Measurements from ENCODE around the gene TXNDC12.

TXNDC12 gene

GRCh38 chr1:52003877-52004276, 51.1 kb downstream of the TXNDC12 start:
- no peak overlapping the region for H2AFZ ChIP-seq (ENCODE audit: low read length)
- no peaks in the 10 kb centered on the region for H3F3A ChIP-seq (ENCODE audit: insufficient read depth, low read length)
- no peaks in the 10 kb centered on the region for H3K79me2 ChIP-seq (ENCODE audit: insufficient read depth, low read length)
- TF ChIP-seq EZH2 (IDR thresholded peaks at IDR 0.05; ENCODE audit: borderline replicate concordance, low read length): no peak
- no peak for TF ChIP-seq CTCF (IDR thresholded peaks at IDR 0.05; ENCODE audit: low read length)
- no peaks in the 10 kb centered on the region for H3K36me3 ChIP-seq (ENCODE audit: insufficient read depth, low read length)
- H3K4me1 ChIP-seq (ENCODE audit: insufficient read depth, low read length, severe bottlenecking): no peaks in the 10 kb centered on the region
- no peaks in the 10 kb centered on the region for H3K9me2 ChIP-seq (ENCODE audit: low read depth, low read length)
- H3K4me3 ChIP-seq (ENCODE audit: low read depth, low read length, poor library complexity, severe bottlenecking): no peak overlapping the region
- no peak overlapping the region for H3K27ac ChIP-seq (ENCODE audit: low read depth, low read length, poor library complexity, severe bottlenecking)
- H4K20me1 ChIP-seq (ENCODE audit: insufficient read depth, low read length): no peaks in the 10 kb centered on the region
- H3K9ac ChIP-seq (ENCODE audit: low read length): no peak overlapping the region
- H3K4me2 ChIP-seq (ENCODE audit: low read length): no peak overlapping the region
- H3K27me3 ChIP-seq (ENCODE audit: insufficient read depth, low read length): no peaks in the 10 kb centered on the region
- no peaks in the 10 kb centered on the region for H3K9me3 ChIP-seq (ENCODE audit: low read length)

DNA sequence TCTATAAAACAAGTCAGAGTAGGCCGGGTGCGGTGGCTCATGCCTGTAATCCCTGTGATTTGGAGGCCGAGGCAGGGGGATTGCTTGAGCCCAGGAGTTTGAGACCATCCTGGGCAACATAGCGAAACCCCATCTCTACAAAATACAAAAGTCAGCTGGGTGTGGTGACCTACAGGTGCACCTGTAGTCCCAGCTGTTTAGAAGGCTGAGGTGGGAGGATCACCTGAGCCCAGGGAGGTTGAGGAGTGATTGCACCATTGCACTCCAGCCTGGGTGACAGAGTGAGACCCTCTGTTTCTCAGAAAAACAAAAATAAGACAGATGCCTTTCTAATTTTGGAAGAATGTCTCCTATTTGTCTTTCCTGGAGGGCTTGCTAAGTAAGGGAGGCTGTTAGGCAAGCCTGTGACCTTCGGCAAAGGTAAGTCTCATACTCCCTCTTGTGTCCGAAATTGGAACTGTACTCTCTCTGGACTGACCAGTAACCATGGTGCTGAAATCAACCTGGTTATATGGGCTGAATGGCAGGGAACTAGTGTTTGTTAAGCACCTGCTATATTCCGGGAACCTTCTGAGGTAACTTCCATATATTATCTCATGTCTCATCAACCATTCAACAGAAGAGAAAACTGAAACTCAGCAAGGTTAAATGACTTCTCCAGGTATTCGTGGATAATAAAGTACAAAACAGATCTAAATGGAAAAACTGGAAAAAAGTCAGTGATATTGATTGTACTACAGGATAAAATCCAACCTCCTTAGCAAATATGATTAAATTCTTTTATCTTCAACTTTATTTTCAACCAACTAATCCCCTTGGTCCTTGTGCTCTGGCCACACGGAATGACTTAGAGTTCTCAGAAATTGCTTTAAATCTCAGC, 52.7 kb downstream of the TXNDC12 start:
- Histone ChIP-seq H3K4me3 (ENCODE audit: low read depth, low read length, poor library complexity, severe bottlenecking) (no peak overlapping the region), H3K4me1 (ENCODE audit: insufficient read depth, low read length, severe bottlenecking) (no peaks in the 10 kb centered on the region), H3K9ac (ENCODE audit: low read length) (no peak overlapping the region), H3K4me2 (ENCODE audit: low read length) (no peak overlapping the region), H4K20me1 (ENCODE audit: insufficient read depth, low read length) (no peaks in the 10 kb centered on the region), H3K9me2 (ENCODE audit: low read depth, low read length) (no peaks in the 10 kb centered on the region), H3F3A (ENCODE audit: insufficient read depth, low read length) (no peaks in the 10 kb centered on the region), H3K79me2 (ENCODE audit: insufficient read depth, low read length) (no peaks in the 10 kb centered on the region), H3K9me3 (ENCODE audit: low read length) (no peaks in the 10 kb centered on the region), H3K27ac (ENCODE audit: low read depth, low read length, poor library complexity, severe bottlenecking) (no peak overlapping the region), H3K36me3 (ENCODE audit: insufficient read depth, low read length) (no peaks in the 10 kb centered on the region), H2AFZ (ENCODE audit: low read length) (no peak overlapping the region), H3K27me3 (ENCODE audit: insufficient read depth, low read length) (no peaks in the 10 kb centered on the region)
- peak; percentile 92 for TF ChIP-seq CTCF (IDR thresholded peaks at IDR 0.05; ENCODE audit: low read length)
- no peak for TF ChIP-seq EZH2 (IDR thresholded peaks at IDR 0.05; ENCODE audit: borderline replicate concordance, low read length)

DNA sequence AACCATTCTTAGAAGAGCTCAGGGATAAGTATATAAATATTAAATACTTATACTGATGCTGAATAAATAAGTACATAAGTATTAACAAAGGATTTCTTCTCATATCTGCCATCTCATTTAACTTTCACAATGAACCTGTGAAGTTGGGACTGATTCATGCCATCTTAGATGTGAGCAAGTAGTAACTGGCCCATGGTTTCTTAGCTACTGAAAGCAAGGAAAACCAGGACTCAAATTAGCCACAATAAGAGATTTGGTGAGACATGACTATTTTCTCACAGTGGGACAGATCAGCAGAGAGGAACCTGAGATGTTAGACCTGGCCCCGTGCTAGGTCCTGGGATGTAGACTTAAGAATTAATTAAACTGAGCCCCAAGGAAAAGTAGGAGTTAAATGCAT, 56.3 kb downstream of the TXNDC12 start:
- no peak overlapping the region for H3K27ac ChIP-seq (ENCODE audit: low read depth, low read length, poor library complexity, severe bottlenecking)
- H2AFZ ChIP-seq (ENCODE audit: low read length): no peak overlapping the region
- H3K9ac ChIP-seq (ENCODE audit: low read length): no peak overlapping the region

More for the DNA sequence above, 56.3 kb downstream of the TXNDC12 start:
- H3F3A ChIP-seq (ENCODE audit: insufficient read depth, low read length): no peaks in the 10 kb centered on the region
- no peaks in the 10 kb centered on the region for H4K20me1 ChIP-seq (ENCODE audit: insufficient read depth, low read length)
- no peaks in the 10 kb centered on the region for H3K9me3 ChIP-seq (ENCODE audit: low read length)
- TF ChIP-seq CTCF (IDR thresholded peaks at IDR 0.05; ENCODE audit: low read length): no peak
- no peak for TF ChIP-seq EZH2 (IDR thresholded peaks at IDR 0.05; ENCODE audit: borderline replicate concordance, low read length)
- H3K4me1 ChIP-seq (ENCODE audit: insufficient read depth, low read length, severe bottlenecking): no peaks in the 10 kb centered on the region
- H3K79me2 ChIP-seq (ENCODE audit: insufficient read depth, low read length): no peaks in the 10 kb centered on the region
- no peaks in the 10 kb centered on the region for H3K27me3 ChIP-seq (ENCODE audit: insufficient read depth, low read length)
- H3K36me3 ChIP-seq (ENCODE audit: insufficient read depth, low read length): no peaks in the 10 kb centered on the region
- H3K4me2 ChIP-seq (ENCODE audit: low read length): no peak overlapping the region
- H3K4me3 ChIP-seq (ENCODE audit: low read depth, low read length, poor library complexity, severe bottlenecking): no peak overlapping the region
- no peaks in the 10 kb centered on the region for H3K9me2 ChIP-seq (ENCODE audit: low read depth, low read length)

All from OCI-LY1 (cell line).